NCI-H2171 treated with DMSO at 0.1 percent for 48 hours (cell line): ENCODE results near the gene IL36G.

Experiments
- DNase-seq: peaks from one replicate; lab custom pipeline; 2025; lab: John Stamatoyannopoulos, UW

Gene IL36G

DNA sequence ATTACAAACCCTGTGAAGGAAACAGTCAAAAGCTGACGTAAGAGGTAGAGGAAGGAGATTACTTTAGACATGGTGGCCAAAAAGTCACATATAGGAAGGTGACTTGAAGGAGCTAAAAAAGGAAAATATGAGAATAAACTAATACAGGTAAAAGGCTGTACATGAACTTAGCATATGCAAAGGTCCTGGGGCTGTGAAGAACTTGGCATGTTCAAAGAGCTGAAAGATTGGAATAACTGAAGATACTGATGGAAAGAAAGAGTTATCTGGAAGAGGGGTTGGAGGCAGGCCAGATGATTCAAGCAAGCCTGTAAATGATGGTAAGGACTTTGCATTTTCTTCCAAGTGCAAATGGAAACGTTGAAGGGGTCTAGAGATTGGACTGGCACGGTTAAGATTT, 40.7 kb downstream of the IL36G start:
- DNase-seq, result no peak

- no peak for DNase-seq
Measured at GRCh38 chr2:113021312-113021711, 43.5 kb downstream of the IL36G start.

DNA sequence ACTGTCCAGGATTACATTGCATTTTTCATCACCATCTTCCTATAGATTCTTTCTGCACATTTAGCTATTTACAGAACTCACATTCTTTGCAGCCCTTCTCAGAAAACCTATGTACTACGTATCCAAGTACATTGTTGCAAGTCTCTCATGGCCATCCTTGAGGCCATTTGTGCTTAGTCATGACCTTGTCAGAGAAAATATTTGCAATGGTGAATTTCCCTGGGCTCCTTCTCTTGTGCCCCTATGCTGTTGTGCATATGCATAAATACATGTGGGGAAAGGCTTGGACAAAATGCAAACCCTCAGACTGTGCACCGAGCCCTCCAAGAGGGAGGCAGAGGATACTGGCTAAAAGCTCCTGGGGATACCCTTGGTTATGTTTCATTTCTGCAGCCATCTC, 47.0 kb downstream of the IL36G start:
- no peak for DNase-seq

GRCh38 chr2:113025737-113026136, 47.9 kb downstream of the IL36G start:
- no peak for DNase-seq

DNA sequence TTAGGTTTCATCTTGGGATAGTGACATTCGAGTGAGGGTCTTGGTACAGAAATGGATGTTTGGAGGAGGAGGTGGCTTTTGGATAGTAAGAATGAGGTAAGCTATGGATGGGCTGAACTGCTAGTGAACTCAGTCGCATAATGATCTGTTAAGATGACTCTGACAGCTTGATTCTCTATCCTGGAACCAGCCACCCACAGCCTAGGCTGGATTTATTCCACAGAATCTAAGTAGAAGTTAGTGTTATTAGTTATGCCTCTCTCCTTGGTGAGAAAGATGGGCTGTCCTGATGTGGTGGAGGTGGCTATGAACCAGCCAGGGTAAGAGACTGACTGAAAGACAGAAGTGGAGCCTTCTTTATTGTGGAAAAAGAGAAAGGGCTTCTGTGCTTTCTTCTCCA, 49.9 kb downstream of the IL36G start:
- no peak for DNase-seq

DNA sequence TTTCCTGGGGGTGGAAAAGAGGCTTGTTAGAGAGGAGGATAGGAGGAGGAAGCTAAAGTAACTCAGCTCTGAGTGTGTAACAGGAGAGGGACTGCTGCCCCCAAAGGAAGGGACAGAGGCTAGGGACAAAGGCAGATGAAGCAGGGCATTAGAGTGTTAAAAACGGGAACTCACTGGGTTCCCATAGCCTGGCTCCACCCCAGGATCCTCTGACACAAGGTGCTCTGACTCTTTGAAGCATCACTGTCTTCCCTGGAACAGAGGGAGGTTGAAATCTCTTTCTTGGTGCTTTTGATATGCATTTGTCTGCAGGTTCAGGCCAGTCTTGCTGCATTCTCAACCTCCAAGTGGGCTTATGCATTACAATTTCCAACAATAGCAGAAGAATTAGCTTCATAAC, 50.3 kb downstream of the IL36G start:
- no peak for DNase-seq

- no peak for DNase-seq
Measured at GRCh38 chr2:113032737-113033136, 54.9 kb downstream of the IL36G start.

DNA sequence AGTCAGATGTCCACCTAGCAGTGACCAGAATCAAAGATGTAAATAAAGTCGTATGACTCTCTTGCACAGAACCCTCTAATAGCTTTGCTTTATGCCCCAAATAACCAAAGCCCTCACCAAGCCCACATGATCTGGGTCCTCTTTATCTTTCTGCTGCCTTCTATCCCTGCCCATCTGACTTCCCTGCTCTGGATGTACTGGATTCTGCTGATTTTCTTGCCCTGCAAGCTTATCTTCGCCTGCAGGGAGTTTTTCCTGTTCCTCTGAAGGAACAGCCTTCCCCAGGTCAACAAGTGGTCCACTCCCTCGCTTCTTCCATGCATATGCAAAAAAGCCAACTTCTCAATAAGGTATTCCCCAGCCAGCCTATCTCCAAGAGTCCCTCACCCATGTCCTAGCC, 56.2 kb downstream of the IL36G start:
- DNase-seq, result no peak
